HFFc6 (cell line): ENCODE results near the gene PGC. TPM values are rescaled to one million over a fixed set of nuclear protein-coding genes. Genes with fewer than 3 reads are reported as not detected.

ENCODE experiments used
- DNase-seq: peaks from one replicate; pipeline ENCODE4 v3.0.0-alpha.2; 2018
- H3K27ac Mint-ChIP-seq: 2 replicates; pipeline ENCODE4 v1.8.0; 2020; ENCODE audit warnings: mild to moderate bottlenecking, mixed read lengths
- H3K27me3 Mint-ChIP-seq: 2 replicates; pipeline ENCODE4 v1.8.0; 2021; ENCODE audit warnings: mild to moderate bottlenecking, moderate library complexity, mixed read lengths; ENCODE audit not compliant: insufficient read depth
- H3K36me3 Mint-ChIP-seq: 2 replicates; pipeline ENCODE4 v1.8.0; 2021; ENCODE audit warnings: low read depth, mixed read lengths
- H3K4me1 Mint-ChIP-seq: 2 replicates; pipeline ENCODE4 v1.8.0; 2020; ENCODE audit warnings: low read depth, mixed read lengths
- H3K4me3 Mint-ChIP-seq: 2 replicates; pipeline ENCODE4 v1.8.0; 2020; ENCODE audit warnings: mild to moderate bottlenecking, moderate library complexity, mixed read lengths
- H3K9me3 Mint-ChIP-seq: 2 replicates; pipeline ENCODE4 v1.8.0; 2020; ENCODE audit warnings: mild to moderate bottlenecking, mixed read lengths
- CTCF ChIP-seq: fragments of 200-600 bp; sonication (generic); IDR thresholded peaks from 2 replicates; pipeline ENCODE4 v1.5.0; 2021; ENCODE audit warnings: antibody characterized with exemption, mild to moderate bottlenecking
- total RNA-seq, 6 experiments: library from RNA; stranded (reverse); fragmentation: NEBNext Ultra II Directional; extraction: Animal tissue kit (Norgen Biotek cat#: 25700); gene quantifications; 2 replicates in 1 of 6; 3 replicates in 5 of 6; pipeline ENCODE4 v1.2.3, GENCODE V29; 2021

The PGC gene
- total RNA-seq, 6 experiments from 2014 or later, result not detected

DNA sequence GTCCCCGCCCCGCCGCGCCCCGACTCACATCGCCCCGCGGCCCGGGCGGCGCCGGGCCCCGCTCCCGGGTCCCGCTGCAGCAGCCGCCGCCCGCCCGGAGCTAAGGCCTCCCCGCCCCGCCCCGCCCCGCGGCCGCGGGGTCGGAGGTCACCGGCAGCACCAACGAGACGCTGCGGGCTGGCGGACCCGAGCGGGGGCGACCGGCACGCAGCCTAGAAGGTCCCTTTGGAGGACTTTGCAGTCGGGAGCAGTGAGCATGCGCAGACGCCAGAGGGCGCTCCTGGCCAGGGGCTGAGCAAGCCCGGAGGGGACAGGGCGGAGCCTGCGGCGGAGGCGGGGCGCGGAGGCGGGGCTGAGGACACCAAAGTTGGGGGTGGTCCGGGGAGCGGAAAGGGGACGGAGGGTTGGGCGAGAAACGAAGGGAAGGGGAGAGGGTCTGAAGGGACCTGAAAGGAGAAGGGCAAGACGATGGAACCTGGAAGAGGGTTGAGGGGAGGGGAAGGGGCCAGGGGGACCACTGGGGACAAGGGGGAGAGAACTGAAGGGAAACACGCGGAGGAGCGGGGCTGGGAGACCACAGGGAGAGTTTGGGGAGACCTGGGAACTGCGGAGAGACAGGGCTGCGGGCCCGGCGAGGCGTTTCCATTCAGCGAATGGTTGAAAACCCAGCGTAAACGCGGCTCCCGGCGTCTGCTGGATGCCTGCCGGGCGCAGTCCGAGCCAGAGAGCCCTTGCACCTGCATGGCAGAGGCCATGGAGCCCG lies 32.8 kb upstream of the PGC start, which contains the start of gene FRS3:
Gene FRS3 (minus strand): TSS at position 113 of the 763 bp plus-strand sequence. CDS start 2,913 bp downstream, outside the sequence.
- peak; percentile 86 for TF ChIP-seq CTCF
- Mint-ChIP-seq H3K4me1 (peaks cover 14% of the 10 kb centered on the region), H3K36me3 (no peaks in the 10 kb centered on the region), H3K27ac (peak within 1 kb of the TSS; percentile 50), H3K9me3 (no peaks in the 10 kb centered on the region), H3K4me3 (peak within 1 kb of the TSS; percentile 94), H3K27me3 (peaks cover 3% of the 10 kb centered on the region)
- DNase-seq, result peak; percentile 91

DNA sequence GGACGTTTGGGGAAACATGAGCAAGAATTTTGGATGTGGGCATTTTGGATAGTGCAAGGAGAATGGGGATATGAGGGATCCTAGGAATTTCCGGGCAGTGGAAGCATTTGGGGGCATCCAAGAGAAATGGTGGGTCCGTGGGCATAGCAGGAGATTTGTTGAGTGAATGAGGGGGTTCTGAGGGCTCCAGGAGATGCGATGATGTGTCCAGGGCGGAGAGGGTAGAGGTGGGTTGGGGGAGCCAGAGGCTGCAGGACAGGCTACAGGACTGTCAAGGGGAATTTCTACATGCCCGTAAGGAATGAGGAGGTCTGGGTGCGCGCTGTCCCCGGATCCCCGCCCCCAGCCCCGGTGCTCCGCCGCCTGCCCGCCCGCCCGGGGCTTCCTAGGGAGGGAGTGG lies 32.1 kb upstream of the PGC start:
- H3K27ac Mint-ChIP-seq, result peak overlapping the region; percentile 50
- no peak for TF ChIP-seq CTCF

GRCh38 chr6:41778895-41779294 lies 31.7 kb upstream of the PGC start:
- H3K4me1 Mint-ChIP-seq, result peaks cover 14% of the 10 kb centered on the region
- H3K4me3 Mint-ChIP-seq, result peak overlapping the region; percentile 94
- no peaks in the 10 kb centered on the region for H3K9me3 Mint-ChIP-seq
- H3K36me3 Mint-ChIP-seq, result no peaks in the 10 kb centered on the region; the same call in 1 of the 2 replicates
- peak overlapping the region; percentile 50; the same call in 1 of the 2 replicates for H3K27ac Mint-ChIP-seq
- no peak for TF ChIP-seq CTCF
- no peak for DNase-seq
- no peaks in the 10 kb centered on the region; the same call in none of the 2 replicates for H3K27me3 Mint-ChIP-seq

More for the DNA sequence above, 32.1 kb upstream of the PGC start:
- Mint-ChIP-seq H3K4me3 (peak overlapping the region; percentile 94), H3K36me3 (no peaks in the 10 kb centered on the region; the same call in 1 of the 2 replicates), H3K27me3 (no peaks in the 10 kb centered on the region; the same call in none of the 2 replicates), H3K4me1 (peaks cover 14% of the 10 kb centered on the region), H3K9me3 (no peaks in the 10 kb centered on the region)
- no peak for DNase-seq

- Mint-ChIP-seq H3K27ac (no peak overlapping the region), H3K36me3 (no peaks in the 10 kb centered on the region; the same call in 1 of the 2 replicates), H3K4me1 (peaks cover 14% of the 10 kb centered on the region), H3K27me3 (no peaks in the 10 kb centered on the region; the same call in none of the 2 replicates), H3K4me3 (peak overlapping the region; percentile 35; the same call in 1 of the 2 replicates), H3K9me3 (no peaks in the 10 kb centered on the region)
- TF ChIP-seq CTCF, result no peak
- no peak for DNase-seq
Measured at GRCh38 chr6:41777551-41778285, 30.5 kb upstream of the PGC start.

- no peak for DNase-seq
- no peak overlapping the region for H3K27ac Mint-ChIP-seq
- peaks cover 7% of the 10 kb centered on the region for H3K4me1 Mint-ChIP-seq
- no peaks in the 10 kb centered on the region; the same call in none of the 2 replicates for H3K27me3 Mint-ChIP-seq
- H3K4me3 Mint-ChIP-seq, result no peak overlapping the region
- no peaks in the 10 kb centered on the region for H3K9me3 Mint-ChIP-seq
- no peak for TF ChIP-seq CTCF
- no peaks in the 10 kb centered on the region; the same call in 1 of the 2 replicates for H3K36me3 Mint-ChIP-seq
Measured at GRCh38 chr6:41775293-41775882, 28.2 kb upstream of the PGC start.
